Stimulated activated CD4-positive, alpha-beta T cell treated with anti-CD3 and anti-CD28 coated beads, Interleukin-15, amount 100 ng/mL, for 1 hour (primary cell): ENCODE measurements around the gene PLXNC1.

Experiments
- DNase-seq, 2 donors: peaks; one replicate each; pipeline ENCODE4 v3.0.0-alpha.2; 2020; ENCODE audit warnings: low read depth in 1 of 2, low spot score in 1 of 2

Gene PLXNC1

GRCh38 chr12:94147991-94148738 lies at the start of gene PLXNC1:
Gene PLXNC1 (plus strand): TSS chr12:94148577. CDS start chr12:94148972, 395 bp downstream.
- peak; percentile 39 to 53 for DNase-seq

GRCh38 chr12:94099191-94099590 lies 49.2 kb upstream of the PLXNC1 start:
- no peak for DNase-seq

GRCh38 chr12:94099632-94100031 lies 48.7 kb upstream of the PLXNC1 start:
- no peak for DNase-seq

GRCh38 chr12:94100211-94100627 lies 48.2 kb upstream of the PLXNC1 start:
- DNase-seq: no peak

- peak; percentile 64 to 74 for DNase-seq
These were observed 47.2 kb upstream of the PLXNC1 start for GRCh38 chr12:94100990-94101737.

- peak; percentile 66 to 70 for DNase-seq
These were observed 46.4 kb upstream of the PLXNC1 start for GRCh38 chr12:94101738-94102660.

GRCh38 chr12:94103986-94104385 lies 44.4 kb upstream of the PLXNC1 start:
- no peak for DNase-seq

GRCh38 chr12:94107910-94108309 lies 40.5 kb upstream of the PLXNC1 start:
- no peak for DNase-seq

GRCh38 chr12:94109160-94109559 lies 39.2 kb upstream of the PLXNC1 start:
- peak in 1 of 2 donors; percentile 27 for DNase-seq

GRCh38 chr12:94110258-94110657 lies 38.1 kb upstream of the PLXNC1 start:
- DNase-seq: no peak

- no peak for DNase-seq
These were observed 37.1 kb upstream of the PLXNC1 start for GRCh38 chr12:94111302-94111701.

GRCh38 chr12:94112121-94112520 lies 36.3 kb upstream of the PLXNC1 start:
- no peak for DNase-seq

- DNase-seq: no peak
These were observed 34.2 kb upstream of the PLXNC1 start for GRCh38 chr12:94114166-94114565.

- no peak for DNase-seq
These were observed 32.2 kb upstream of the PLXNC1 start for GRCh38 chr12:94116191-94116590.

- DNase-seq: no peak
These were observed 26.5 kb upstream of the PLXNC1 start for GRCh38 chr12:94121886-94122285.

GRCh38 chr12:94122591-94122990 lies 25.8 kb upstream of the PLXNC1 start:
- DNase-seq: no peak

GRCh38 chr12:94123127-94123526 lies 25.2 kb upstream of the PLXNC1 start:
- no peak for DNase-seq

- no peak for DNase-seq
These were observed 22.3 kb upstream of the PLXNC1 start for GRCh38 chr12:94126067-94126466.

GRCh38 chr12:94127239-94128131 lies 20.9 kb upstream of the PLXNC1 start:
- DNase-seq: no peak

- DNase-seq: no peak
These were observed 20.1 kb upstream of the PLXNC1 start for GRCh38 chr12:94128280-94128679.
